Breast epithelium (tissue), 3 donors: ENCODE measurements around the gene RTN4R.

Experiments
- POLR2AphosphoS5 ChIP-seq, 3 donors: sonication (generic); formaldehyde crosslinking; IDR thresholded peaks; one replicate each; pipeline ENCODE4 v1.6.1; 2017; ENCODE audit warnings: antibody characterized with exemption in 3 of 3
- TF ChIP-seq, protein P1 (sequence below), 3 donors: fragments of 450-650 bp; IDR thresholded peaks; one replicate each; pipeline ENCODE4 v1.5.1; 2016 to 2017; ENCODE audit warnings: antibody characterized with exemption in 3 of 3, mild to moderate bottlenecking in 3 of 3, moderate library complexity in 3 of 3

DNA sequence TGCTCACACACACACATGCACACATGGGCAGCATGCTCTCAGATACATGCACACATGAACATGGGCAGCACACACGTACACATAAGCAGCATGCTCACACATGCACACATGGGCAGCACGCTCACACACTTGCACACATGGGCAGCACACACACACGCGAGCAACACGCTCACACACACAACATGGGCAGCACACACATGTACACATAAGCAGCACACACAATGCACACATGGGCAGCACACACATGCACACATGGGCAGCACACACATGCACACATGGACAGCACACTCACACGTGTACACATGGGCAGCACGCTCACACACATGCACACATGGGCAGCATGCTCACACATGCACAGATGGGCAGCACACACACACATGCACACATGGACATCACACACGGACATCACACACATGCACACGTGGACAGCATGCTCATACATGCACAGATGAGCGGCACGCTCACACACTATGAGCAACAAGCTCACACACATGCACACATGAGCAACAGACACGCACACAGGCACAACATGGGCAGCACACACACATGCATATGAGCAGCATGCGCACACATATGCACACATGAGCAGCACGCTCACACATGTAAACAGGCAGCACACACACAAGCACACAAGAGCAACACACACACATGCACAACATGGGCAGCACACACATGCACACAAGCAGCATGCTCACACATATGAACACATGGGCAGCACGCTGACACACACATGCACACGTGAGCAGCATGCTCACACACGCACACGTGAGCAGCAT is 43.0 kb downstream of the RTN4R start:
- TF ChIP-seq, protein P1, sequence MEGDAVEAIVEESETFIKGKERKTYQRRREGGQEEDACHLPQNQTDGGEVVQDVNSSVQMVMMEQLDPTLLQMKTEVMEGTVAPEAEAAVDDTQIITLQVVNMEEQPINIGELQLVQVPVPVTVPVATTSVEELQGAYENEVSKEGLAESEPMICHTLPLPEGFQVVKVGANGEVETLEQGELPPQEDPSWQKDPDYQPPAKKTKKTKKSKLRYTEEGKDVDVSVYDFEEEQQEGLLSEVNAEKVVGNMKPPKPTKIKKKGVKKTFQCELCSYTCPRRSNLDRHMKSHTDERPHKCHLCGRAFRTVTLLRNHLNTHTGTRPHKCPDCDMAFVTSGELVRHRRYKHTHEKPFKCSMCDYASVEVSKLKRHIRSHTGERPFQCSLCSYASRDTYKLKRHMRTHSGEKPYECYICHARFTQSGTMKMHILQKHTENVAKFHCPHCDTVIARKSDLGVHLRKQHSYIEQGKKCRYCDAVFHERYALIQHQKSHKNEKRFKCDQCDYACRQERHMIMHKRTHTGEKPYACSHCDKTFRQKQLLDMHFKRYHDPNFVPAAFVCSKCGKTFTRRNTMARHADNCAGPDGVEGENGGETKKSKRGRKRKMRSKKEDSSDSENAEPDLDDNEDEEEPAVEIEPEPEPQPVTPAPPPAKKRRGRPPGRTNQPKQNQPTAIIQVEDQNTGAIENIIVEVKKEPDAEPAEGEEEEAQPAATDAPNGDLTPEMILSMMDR (IDR thresholded peaks at IDR 0.05), result no peak
- no peak for TF ChIP-seq POLR2AphosphoS5 (IDR thresholded peaks at IDR 0.05)
